ENCODE data around the gene MROH2A. TPM values are rescaled to one million over a fixed set of nuclear protein-coding genes. Genes with fewer than 3 reads are reported as not detected.
A peak's percentile ranks its signal among the peaks of the same experiment; 100 is the strongest.

MROH2A gene
- total RNA-seq, 1 donor from 2014 or later = 9.3 TPM

DNA sequence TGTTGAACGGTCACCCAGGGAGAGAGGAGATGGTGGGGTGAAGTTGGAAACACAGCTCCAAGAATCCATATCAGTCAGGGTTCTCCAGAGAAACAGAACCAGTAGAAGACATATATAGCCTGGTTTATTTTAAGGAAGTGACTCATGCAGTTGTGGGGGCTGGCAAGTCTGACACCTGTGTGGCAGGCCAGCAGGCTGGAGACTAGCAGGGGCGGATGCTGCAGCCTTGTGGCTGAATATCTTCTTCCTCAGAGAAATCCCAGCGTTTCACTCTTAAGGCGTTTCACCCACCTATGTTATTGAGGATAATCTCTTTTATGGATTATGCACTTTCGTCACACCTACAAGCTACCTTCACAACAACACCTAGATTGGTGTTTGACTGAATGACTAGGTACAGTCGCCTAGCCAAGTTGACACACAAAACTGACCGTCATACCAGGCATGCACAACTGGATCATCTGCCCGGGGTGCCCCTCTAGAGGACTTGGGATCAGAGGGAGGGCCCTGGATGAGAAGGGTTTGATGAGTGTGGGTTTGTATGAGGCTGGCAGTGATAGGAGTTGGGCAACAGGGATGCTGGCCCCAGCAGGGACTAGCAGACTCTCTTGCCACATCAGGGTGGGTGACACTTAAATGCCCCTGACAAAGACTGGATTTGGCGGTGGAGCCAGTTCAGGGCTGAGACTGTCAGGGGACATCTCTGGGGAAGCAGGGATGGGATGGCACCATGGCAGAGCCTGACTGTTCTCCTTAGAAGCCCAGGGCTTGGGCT is 23.4 kb downstream of the MROH2A start:
- no peak for DNase-seq (ENCODE audit: low spot score)

DNA sequence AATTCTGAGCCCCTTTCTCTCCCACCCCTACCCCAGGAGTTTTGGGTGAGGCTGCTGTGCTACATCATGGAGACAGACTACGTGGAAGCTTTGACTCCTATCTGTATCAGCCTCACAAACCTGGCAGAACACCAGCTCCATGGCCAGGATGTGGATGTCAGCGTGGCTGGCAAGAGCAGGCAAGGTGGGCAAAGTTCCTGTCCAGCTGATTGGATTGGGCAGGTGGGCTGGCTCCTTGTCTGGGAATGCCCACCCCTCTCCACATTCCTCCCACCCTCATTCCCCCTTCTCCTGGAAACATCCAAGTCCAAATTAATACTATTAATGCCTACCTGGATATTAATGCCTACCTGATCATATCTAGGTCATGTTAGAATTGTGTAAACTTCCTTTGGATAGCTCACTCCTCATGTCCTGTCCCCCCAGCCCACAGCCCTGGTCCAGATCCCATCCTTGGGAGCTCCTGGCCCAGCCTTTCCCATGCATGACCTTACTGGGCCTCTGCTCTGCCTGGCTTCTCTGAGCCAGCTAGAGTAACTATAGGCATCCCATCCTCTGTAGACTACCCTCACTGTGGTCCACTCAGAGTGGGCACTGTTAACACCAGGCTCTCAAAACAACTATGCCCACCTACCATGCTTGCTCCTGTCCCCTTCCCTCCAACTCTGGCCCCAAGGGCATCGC is 24.1 kb downstream of the MROH2A start:
- DNase-seq (ENCODE audit: low spot score) = no peak

DNA sequence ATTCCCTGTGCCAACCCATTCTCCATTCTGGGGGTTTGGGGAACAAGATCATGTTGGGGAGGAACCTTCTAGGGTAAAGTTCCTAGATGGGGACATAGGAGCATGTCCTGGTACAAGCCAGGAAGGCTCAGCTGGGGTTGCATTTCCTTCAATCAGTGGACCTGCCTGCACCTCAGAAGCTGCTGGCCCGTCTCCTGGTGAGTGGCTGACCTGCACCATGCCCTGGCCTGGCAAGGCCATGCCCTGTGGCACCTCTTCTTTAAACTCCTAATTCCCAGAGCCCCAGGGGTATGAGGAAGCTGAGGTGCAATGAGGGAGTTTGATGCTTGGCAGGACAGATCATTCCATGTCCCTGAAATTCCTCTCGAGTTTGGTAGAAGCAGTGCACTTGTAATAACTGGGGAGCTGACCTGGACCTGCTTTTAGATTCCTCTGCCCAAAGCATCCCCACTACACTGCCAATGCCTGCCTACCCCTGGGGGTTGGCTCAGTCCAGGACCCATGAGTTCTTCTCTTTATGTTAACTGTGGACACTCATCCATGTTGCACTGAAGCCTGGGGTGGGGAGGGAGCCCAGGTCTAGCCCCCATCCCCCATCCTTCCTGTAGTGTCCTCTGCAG is 25.3 kb downstream of the MROH2A start:
- no peak for DNase-seq (ENCODE audit: low spot score)

DNA sequence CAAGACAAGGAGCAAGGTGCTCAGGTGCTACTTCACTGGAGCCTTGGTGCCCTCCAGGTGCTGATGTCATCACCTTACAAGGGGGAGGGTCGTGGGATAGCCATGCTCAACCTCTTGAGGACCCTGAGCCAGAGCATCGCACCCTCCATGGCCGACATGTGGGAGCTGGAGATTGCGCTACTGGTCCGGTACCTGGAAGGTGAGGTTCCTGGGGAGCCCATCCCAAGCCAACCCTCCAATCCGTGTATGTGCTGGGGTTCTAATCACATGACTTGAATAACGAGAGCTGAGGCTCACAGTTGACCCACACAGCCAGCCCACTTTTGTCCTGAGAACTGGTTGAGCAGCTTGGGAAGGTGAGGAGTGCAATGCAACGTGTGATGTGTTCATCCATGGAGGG is 25.9 kb downstream of the MROH2A start:
- DNase-seq (ENCODE audit: low spot score) = peak; percentile 40

DNA sequence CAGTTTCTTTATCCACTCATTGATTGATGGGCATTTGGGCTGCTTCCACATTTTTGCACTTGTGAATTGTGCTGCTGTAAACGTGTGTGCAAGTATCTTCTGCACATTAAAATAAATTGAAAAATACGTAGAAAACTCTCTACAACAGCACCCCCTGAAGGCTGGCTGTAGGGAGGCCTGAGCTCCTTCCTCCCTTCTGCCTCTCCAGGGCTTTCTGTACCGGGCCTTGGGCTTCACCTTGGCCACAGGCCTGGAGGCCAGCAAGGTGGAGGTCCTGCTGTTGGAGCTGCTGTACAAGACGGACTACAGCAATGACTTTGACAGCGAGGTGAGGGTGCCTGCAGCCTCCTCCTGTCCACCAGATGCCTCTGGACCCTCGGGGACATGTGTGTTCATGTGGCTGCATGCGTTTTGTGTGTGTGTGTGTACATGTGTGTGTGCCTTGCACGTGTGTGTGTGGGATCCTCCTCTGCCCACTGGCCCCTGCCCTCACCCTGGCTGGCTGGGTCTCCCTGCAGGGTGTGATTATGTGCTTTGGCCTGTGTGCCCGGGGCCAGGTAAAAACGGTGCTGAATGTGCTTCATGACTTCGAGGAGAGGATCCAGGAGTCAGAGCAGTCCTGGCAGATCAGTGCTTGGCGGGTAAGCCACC is 29.2 kb downstream of the MROH2A start:
- no peak for DNase-seq (ENCODE audit: low spot score)

DNA sequence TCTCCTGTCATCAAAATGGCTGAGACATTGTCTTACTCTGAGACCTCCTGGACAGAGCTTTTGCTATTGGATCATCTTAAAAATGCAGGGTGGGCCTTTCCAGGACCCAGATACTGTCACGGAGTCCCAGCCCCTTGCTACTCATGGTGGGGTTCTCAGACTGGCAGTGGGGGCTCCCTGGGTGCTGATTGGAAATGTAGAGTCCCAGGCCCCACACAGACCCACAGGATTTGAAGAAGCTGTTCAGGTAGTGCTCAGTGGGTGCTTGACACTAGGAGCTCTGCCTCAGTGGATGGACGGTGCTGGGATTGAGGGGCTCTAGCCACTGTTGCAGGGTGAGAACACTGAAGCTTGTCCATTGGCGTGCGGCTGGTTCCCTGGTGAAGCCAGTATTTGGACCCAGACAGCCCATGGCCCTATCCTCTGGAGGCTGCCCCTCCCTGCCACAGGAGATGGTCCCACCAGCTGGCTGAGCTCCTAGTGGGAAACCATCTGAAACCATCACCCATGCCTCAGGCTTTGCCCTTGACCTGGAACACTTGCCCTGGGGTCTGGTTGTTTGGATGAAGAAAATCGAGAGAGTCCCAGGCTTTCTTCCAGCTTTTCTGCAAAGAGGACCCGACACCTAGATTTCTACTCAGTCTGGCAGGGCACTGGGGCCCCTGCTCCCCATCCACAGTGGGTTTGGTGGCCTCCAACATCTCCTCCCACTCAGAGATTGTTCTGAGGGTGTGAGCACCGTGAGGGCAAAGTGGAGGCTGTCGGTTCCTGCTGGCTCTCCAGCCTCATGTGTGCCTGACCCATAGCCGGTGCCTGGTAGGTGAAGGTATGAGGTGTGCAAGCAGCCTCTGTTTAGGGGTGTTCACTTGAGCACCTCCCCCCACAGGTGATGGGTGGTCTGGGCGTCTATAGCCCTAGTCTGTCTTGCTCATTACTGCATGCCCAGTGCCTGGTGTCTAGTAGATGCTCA is 30.1 kb downstream of the MROH2A start:
- DNase-seq (ENCODE audit: low spot score) = peak; percentile 17

DNA sequence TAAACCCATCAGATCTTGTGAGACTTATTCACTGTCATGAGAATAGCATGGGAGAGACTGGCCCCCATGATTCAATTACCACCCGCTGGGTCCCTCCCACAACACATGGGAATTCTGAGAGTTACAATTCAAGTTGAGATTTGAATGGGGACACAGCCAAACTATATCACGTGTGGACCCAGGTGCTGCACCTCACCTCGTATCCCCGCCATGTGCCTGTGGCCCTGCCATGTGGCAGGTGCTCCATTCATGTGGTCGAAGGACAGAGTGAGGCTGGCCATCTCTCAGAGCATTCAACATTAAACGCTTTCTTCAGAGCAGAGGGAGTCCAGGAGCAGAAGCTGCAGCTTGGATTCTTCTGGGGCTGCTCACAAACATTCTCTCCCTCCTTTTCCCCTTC is 32.3 kb downstream of the MROH2A start:
- DNase-seq (ENCODE audit: low spot score) = no peak

DNA sequence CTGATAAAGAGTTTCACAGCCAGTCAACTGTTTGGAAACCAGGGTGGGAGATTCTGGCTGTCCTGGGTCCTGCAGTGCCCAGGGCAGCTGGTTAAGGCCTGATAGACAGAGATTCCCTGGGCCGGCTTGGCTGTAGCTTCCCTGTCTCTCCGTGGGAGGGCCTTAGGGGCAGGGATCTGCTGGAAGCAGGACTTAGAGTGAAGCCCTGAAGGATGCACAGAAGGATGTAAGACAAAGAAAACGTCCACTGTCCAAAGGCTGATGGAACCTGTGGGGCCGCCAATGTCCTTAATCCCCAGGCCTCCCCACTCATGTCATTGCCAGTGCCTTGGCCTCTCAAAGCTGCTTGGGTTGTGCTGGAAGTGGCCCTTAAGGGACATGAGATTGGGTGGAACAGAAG is 33.0 kb downstream of the MROH2A start:
- DNase-seq (ENCODE audit: low spot score) = no peak

DNA sequence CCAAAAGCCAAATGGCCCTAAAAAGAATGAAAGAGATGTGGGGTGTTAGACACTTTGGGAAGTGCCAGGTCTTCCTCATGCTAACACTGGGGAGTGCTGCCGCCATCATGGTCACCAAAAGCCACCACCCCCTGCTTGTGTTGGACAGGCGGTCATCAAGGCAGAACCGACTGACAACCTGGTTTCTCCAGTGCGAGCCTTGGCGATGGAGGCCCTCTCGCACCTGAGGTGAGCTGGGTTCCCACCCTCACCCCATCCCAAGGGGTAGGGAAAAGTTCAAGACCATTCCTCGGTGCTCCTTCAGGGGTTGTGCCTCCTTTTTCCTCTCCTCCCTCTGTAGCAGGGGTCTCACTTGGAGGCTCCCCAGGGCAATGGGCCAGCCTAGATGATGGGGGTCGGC is 33.6 kb downstream of the MROH2A start:
- no peak for DNase-seq (ENCODE audit: low spot score)

DNA sequence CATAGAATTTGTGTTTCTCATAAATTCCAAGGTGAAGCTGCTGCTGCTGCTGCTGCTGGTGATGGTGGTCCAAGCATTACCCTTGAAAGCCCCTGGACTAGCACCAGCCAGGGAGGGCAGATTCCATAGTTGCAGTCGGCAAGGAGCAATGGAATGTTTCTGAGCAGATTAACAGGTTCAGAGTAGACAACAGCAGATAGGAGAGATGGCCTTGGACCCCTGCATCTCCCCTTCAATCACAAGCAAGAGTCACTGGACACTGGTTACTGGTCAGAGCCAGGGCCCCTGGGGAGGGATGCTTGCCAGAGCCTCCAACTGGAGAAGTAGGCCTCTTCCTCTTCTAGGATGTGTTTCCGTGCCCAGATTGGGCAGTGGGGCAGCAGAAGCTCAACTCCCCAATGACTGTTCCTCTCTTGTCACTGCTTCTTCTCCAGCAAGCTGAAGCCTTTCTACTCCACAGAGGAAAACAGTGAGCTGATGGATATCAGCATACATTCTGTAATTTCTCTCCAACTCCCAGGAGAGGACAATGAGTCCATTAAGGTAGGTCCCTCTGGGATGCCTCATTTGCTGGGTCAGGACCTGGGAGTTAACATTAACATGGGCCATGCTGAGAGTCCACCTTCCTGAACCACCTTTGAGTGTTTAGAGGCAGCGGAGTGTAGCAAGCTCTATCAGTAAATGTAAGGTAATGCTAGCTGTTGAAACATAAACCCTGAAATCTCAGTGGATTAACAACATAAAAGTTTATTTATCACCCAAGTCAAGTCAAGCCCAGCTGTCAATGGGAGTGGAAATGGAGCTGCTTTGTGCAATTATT is 35.3 kb downstream of the MROH2A start:
- DNase-seq (ENCODE audit: low spot score) = no peak

DNA sequence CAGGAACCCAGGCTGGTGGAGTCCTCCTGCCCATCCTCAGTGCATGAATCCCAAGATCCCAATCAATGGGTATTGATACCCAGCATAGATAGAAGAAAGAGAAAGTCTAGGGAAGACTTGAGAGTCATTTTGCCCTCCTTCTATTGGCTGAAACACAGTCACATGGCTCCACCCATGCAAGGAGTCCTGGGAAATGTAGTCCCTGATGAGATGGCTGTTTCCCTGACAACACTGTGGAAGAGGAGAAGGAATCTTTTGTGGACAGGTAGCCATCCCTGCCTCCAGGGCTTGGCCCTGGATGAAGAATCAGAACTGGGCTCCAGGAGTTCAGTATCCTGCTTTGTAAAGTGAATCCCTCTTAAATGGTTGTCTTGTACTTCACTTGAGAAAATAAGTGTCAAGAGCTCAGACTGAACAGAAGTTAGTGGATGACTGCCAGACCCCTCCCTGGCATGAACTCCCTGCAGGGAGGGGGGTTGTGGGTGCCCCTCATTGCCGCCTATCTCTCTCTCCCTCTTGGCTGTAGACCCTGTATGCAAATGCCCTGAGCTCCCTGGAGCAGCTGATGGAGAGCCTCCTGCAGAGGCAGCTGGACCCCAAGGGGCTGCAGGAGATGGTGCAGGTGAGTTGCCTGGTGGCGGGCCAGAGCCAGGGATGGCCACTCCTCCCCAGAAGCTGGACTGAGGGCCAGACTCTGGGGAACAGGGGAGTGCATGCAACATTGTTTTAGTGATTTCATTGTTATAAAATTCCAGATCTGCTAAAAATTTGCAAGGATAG is 36.1 kb downstream of the MROH2A start:
- DNase-seq (ENCODE audit: low spot score) = no peak

DNA sequence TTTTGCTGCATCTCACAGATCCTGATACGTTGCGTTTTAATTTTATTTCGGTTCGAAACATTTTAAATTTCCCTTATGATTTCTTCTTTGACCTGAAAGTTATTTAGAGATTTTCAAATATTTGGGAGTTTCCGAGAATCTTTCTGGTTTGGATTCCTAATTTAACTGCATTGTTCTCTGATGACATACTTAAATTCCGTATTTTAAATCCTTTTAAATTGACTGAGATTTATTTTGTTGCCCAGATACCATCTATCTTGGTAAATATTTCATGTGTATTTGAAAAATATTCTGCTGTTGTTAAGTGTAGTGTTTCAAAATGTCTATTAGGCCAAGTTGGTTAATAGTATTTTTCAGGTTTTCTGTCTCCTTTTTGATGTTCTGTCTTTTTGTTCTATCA is 37.7 kb downstream of the MROH2A start:
- DNase-seq (ENCODE audit: low spot score) = no peak

DNA sequence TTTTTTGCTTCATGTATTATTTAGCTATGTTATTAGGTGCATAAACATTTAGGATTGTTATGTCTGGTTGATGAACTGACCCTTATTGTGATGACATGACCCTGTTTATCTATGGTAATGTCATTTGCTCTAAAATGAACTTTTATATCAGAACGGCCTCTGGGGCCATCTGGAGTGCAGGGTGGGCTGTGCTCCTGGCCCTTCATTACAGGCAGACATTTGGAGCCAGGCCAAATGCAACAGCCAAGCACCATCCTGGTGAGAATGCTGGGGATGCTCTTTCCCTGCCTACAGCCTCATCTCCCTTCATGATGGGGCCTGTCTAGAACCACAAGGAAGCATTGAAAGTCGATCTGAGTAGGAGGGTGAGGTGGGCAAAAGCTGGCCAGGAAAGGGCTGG is 38.2 kb downstream of the MROH2A start:
- DNase-seq (ENCODE audit: low spot score) = no peak

DNA sequence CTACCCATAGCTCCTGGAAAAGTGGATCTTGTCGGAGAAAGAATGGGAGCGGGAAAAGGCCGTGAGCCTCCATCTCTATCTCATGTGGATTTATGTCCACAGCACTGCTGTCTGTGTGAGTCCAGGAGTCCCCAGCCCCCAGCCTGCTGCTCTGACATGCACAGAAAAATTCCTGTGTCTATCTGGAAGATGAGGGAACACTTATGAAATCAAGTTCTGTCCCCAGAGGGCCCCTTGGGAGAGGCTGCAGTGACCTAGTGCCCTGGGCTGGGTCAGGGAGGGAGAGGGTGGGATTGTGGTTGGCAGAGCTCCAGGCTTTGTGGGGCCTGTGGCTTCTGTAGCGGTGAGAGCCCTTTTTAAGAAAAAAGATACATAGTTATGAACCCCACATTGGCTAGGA is 38.6 kb downstream of the MROH2A start:
- DNase-seq (ENCODE audit: low spot score) = no peak

DNA sequence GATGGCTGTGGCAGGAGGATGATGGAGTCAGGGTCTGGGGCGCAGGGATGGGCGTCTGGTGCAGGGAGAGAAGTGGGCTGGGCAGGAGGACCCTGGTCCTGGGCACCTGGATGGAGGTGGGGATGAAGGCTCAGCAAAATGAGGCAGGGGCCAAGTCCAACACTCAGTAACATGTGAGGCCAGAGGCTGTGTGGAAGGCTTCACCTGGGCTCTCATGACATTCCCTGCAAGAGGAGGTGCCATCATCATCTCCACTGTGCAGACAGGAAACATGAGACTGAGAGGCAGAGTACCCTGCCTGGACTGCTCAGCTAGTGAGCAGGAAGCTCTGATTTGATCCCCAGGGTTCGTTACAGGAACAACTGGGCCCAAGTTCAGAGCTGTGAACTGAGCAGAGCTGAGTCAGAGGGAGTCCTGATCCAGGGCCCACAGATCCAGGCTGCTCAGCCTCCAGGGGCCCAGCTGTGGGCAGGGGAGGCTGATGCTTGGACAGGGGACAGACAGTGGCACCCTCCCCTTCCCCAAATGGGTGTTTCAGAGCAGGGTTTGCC is 39.3 kb downstream of the MROH2A start:
- DNase-seq (ENCODE audit: low spot score) = no peak

DNA sequence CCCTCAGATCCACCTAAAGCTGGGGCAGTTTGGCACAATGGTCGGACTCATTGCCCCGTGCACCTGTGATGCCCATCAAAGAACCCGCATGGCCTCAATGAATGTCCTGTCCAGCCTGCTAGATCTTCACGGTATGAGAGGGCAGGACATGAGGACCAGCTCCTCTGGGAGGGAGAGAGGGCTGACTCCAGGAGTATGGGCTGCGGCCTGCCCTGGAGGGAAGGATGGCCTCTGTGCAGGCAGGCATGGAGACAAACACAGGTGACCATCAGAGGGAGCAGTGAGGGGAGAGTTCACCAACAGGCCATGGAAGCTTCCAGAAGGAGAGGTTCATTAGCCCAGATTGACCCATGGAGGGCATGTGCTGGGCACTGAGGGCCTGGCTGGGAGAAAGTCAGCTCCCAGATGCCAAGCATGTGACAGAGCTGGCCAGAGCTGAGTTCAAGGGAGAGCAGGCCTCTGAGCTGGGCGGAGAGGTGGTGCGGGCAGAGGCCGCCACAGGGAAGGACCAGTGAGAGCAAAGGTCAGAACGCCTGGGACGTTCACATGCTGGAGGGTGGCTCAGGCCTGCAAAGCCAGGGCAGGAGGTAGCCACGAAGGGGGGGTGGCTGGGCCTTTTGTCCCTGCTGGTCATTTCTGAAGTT is 40.0 kb downstream of the MROH2A start:
- DNase-seq (ENCODE audit: low spot score) = no peak

DNA sequence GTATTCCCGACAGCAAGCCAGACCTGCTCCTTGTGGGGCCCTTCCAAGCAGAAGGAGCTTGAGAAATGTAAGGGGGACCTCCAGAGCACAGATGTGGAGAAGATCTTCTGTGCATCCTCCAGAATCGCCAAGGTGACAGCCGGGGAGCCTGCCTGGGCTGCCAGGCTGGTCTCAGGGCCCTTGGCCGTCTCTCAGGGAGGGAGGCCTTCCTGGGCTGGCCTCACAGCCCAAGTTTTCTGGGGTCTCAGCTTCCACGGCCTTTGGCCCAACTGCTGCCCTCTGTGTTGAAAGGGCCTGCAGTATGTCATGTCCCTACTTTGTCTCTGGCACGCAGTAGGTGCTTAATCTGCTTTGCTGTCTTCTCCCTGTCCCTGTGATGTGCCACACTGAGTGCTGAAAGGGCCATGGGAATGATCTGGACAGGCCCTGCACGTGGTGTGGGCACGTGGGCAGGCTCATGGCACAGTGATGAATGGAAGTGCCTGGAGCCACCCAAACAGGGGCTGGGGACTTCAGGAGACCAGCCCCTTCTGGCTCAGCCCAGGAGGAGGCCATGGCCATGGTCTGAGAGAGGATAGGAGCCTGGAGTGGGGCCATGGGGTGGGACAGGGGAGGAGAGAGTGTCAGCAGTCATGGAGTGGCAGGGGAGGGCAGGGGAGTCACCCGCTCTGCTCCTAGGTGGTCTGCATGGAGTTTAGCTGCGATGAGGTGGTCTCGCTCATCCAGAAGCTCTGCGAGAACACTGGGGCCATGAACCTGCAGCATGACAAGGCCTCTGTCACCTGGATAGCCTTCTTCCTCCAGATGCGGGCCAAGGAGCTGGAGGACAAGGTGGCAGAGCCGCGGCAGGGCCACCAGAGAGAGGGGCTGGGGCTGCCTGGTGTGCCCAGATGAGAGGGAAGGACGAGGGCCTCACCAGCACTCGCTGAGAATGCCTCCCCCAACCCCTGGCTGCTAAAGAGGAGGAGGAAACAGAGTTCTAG is 40.8 kb downstream of the MROH2A start:
- no peak for DNase-seq (ENCODE audit: low spot score)
